NB4 (cell line): ENCODE data around the gene TMX4.

ENCODE experiments used
- DNase-seq: peaks from one replicate; pipeline ENCODE4 v3.0.0; 2010; ENCODE audit warnings: low read depth
- H3K4me3 ChIP-seq: one replicate; pipeline ENCODE4 v1.5.1; 2011; ENCODE audit warnings: mild to moderate bottlenecking, low read depth, low read length, moderate library complexity
- CTCF ChIP-seq: IDR thresholded peaks from one replicate; pipeline ENCODE4 v1.5.1; 2012; ENCODE audit warnings: low read depth, low read length
- MYC ChIP-seq: IDR thresholded peaks from 2 replicates; pipeline ENCODE4 v1.6.1; 2011; ENCODE audit warnings: low read depth, low read length
- POLR2A ChIP-seq: IDR thresholded peaks from 2 replicates; pipeline ENCODE4 v1.6.1; 2011; ENCODE audit warnings: mild to moderate bottlenecking; ENCODE audit not compliant: insufficient read length; ENCODE audit errors: extremely low read depth
- TF ChIP-seq, protein P1 (sequence below): IDR thresholded peaks from 2 replicates; pipeline ENCODE4 v1.6.1; 2011; ENCODE audit warnings: low read depth, low read length

Gene TMX4

DNA sequence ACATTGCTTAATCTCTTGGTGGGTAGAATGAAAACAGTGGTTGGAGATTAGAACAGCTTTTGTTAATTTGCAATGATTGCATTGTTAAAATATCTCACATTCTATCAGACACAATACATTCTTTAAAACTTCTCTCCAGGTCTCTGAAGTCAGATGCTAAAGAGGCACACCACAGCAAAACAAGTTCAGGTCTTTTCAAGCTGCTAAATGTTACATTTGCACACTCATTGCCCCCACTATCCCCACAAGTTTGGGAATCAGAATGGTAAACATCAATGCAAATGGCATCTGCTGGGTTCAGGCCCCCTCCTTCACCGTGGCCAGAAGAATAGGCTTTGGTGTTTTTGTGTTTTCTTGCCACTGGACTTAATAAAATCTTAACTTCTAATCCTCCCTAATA, 69.2 kb downstream of the TMX4 start:
- no peak for TF ChIP-seq CTCF

DNA sequence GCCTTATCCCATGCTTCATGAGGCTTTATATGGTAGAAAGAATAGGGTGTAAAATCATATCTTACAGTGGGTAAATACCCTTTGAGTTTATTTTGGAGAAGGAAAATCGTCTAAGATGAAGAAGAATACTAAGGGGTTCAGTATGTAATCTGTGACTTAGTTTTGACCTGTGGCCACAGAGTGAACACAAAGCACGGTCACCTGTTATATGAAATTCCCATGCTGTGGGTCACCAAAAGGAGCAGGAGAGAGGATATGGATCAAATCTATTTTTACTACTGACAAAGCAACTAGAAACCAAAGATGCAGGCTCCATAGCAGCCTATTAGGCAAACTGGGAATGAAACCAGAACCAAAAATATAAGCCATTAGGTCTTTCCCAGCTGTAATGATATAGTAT, 75.7 kb downstream of the TMX4 start:
- no peak for DNase-seq

More for the DNA sequence above, 69.2 kb downstream of the TMX4 start:
- DNase-seq = no peak
- no peak overlapping the region for H3K4me3 ChIP-seq

GRCh38 chr20:7940341-7940740, 79.2 kb downstream of the TMX4 start, which contains the start of gene HAO1:
Gene HAO1, minus strand, starts transcription at chr20:7940458. Its CDS starts 36 bp downstream, at chr20:7940422.
- TF ChIP-seq, protein P1, sequence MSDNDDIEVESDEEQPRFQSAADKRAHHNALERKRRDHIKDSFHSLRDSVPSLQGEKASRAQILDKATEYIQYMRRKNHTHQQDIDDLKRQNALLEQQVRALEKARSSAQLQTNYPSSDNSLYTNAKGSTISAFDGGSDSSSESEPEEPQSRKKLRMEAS = no peak
- no peak for TF ChIP-seq CTCF
- no peak for TF ChIP-seq POLR2A
- DNase-seq = no peak
- H3K4me3 ChIP-seq = no peak within 1 kb of the TSS

More for the DNA sequence above, 75.7 kb downstream of the TMX4 start:
- H3K4me3 ChIP-seq = no peak overlapping the region
- TF ChIP-seq, protein P1 = no peak
- TF ChIP-seq MYC = no peak
- TF ChIP-seq CTCF = no peak
- TF ChIP-seq POLR2A = no peak

DNA sequence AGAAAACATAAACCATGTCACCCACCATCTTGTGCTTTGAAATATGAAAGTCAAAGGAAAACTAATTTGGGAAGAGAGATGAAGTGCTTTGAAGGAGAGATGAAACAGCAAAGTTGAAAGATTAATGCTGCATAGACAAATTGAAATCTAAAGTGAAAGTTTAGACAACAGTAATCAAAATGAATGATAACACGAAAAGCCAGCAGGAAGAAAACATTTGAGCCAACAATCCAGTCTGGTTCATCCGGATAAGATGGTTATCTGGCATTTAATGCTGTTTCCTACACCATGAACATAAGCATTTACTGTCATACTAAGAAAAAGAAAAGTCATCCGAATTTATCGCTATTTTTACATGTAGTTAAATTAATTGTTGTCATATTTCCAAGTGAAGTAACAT, 79.9 kb downstream of the TMX4 start:
- TF ChIP-seq MYC (no peak), POLR2A (no peak), CTCF (no peak)
- TF ChIP-seq, protein P1 = no peak
- no peak overlapping the region for H3K4me3 ChIP-seq
- no peak for DNase-seq

- TF ChIP-seq MYC (no peak), POLR2A (no peak), CTCF (no peak)
- TF ChIP-seq, protein P1 = no peak
These were observed 81.5 kb downstream of the TMX4 start for GRCh38 chr20:7938058-7938457.

DNA sequence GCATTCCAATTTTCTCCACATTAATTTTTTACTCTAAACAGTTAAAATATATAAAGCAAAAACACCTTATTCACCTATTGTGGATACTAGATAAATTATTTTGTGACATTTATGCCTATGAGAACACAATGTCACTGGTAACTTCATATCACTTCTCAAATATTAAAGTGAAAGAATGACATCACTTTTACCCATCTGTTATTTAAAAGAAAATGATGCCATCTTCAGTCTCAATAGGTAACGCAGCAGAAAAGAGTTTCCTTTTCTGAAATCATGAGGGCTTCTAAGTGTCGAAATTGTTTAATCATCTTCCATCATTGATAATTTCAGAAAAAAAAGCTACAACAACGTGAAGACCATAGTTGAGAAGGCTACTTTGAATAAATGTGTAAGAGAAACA, 82.2 kb downstream of the TMX4 start:
- DNase-seq = no peak
- H3K4me3 ChIP-seq = no peak overlapping the region
- TF ChIP-seq, protein P1 = no peak
- TF ChIP-seq CTCF (no peak), MYC (no peak), POLR2A (no peak)

More at GRCh38 chr20:7938058-7938457, 81.5 kb downstream of the TMX4 start:
- DNase-seq = no peak
- H3K4me3 ChIP-seq = no peak overlapping the region
